HepG2 (cell line): ENCODE results near the gene ITGB7. TPM values are rescaled to one million over a fixed set of nuclear protein-coding genes. Genes with fewer than 3 reads are reported as not detected.

Experiments
- CTCF ChIP-seq: sonication (generic); formaldehyde crosslinking; IDR thresholded peaks from 2 replicates; pipeline ENCODE4 v1.5.0; 2020; ENCODE audit warnings: mild to moderate bottlenecking, missing genetic modification reagents, moderate library complexity
- E2F5 ChIP-seq: sonication (generic); formaldehyde crosslinking; conservative IDR thresholded peaks from 2 replicates; pipeline ENCODE4 v1.4.0; 2020; ENCODE audit warnings: missing genetic modification reagents
- EEA1 ChIP-seq: sonication (generic); formaldehyde crosslinking; IDR thresholded peaks from 2 replicates; pipeline ENCODE4 v1.5.1; 2020; ENCODE audit warnings: mild to moderate bottlenecking, missing genetic modification reagents, borderline replicate concordance
- FOXK2 ChIP-seq: fragments of 450-650 bp; IDR thresholded peaks from 2 replicates; pipeline ENCODE4 v1.6.1; 2016
- GABPB1 ChIP-seq: IDR thresholded peaks from 2 replicates; pipeline ENCODE4 v1.6.1; 2016; ENCODE audit warnings: mild to moderate bottlenecking, missing genetic modification reagents, moderate library complexity, missing compliant biosample characterization
- HNRNPLL ChIP-seq: fragments of 200-400 bp; formaldehyde crosslinking; IDR thresholded peaks from 2 replicates; pipeline ENCODE4 v1.6.1; 2017; ENCODE audit warnings: mild to moderate bottlenecking, low read depth, low read length; ENCODE audit not compliant: poor library complexity, severe bottlenecking
- LRRFIP1 ChIP-seq: sonication (generic); formaldehyde crosslinking; conservative IDR thresholded peaks from 2 replicates; pipeline ENCODE4 v1.4.0; 2020; ENCODE audit warnings: missing genetic modification reagents
- NBN ChIP-seq: fragments of 450-650 bp; conservative IDR thresholded peaks from 2 replicates; pipeline ENCODE4 v1.6.1; 2017
- NONO ChIP-seq, 2 experiments: fragments of 450-650 bp in 1 of 2; sonication (generic) in 1 of 2; formaldehyde crosslinking in 1 of 2; IDR thresholded peaks in 1 of 2; conservative IDR thresholded peaks in 1 of 2; 2 replicates each; pipeline versions ENCODE4 v1.6.1 to v1.8.0; 2017 to 2022; ENCODE audit warnings: mild to moderate bottlenecking in 1 of 2, missing genetic modification reagents in 1 of 2, moderate library complexity in 1 of 2
- RFXAP ChIP-seq: sonication (generic); formaldehyde crosslinking; IDR thresholded peaks from 2 replicates; pipeline ENCODE4 v1.4.0; 2020; ENCODE audit warnings: missing genetic modification reagents, borderline replicate concordance
- SRSF9 ChIP-seq: fragments of 200-400 bp; formaldehyde crosslinking; IDR thresholded peaks from 2 replicates; pipeline ENCODE4 v1.6.1; 2018; ENCODE audit warnings: borderline replicate concordance, mild to moderate bottlenecking, low read depth, low read length; ENCODE audit not compliant: insufficient read depth, poor library complexity, severe bottlenecking
- TRAFD1 ChIP-seq: sonication (generic); formaldehyde crosslinking; IDR thresholded peaks from 2 replicates; pipeline ENCODE4 v1.5.1; 2020; ENCODE audit warnings: missing genetic modification reagents, mild to moderate bottlenecking, borderline replicate concordance
- XBP1 ChIP-seq: sonication (generic); formaldehyde crosslinking; IDR thresholded peaks from 2 replicates; pipeline ENCODE4 v1.5.0; 2020; ENCODE audit warnings: missing genetic modification reagents
- ZNF180 ChIP-seq: sonication (generic); formaldehyde crosslinking; IDR thresholded peaks from 2 replicates; pipeline ENCODE4 v1.4.0; 2020; ENCODE audit warnings: low read depth, missing genetic modification reagents, borderline replicate concordance
- ZNF354B ChIP-seq: sonication (generic); formaldehyde crosslinking; IDR thresholded peaks from 2 replicates; pipeline ENCODE4 v1.8.0; 2022; ENCODE audit warnings: mild to moderate bottlenecking, missing genetic modification reagents
- ZNF616 ChIP-seq: sonication (generic); formaldehyde crosslinking; IDR thresholded peaks from 2 replicates; pipeline ENCODE4 v1.5.0; 2020; ENCODE audit warnings: low read depth, mild to moderate bottlenecking, missing genetic modification reagents
- ZNF629 ChIP-seq: sonication (generic); formaldehyde crosslinking; conservative IDR thresholded peaks from 2 replicates; pipeline ENCODE4 v1.5.0; 2020; ENCODE audit warnings: missing genetic modification reagents
- ZNF652 ChIP-seq: IDR thresholded peaks from 2 replicates; pipeline ENCODE4 v1.6.1; 2016; ENCODE audit warnings: low read depth, borderline replicate concordance
- ZNF678 ChIP-seq: sonication (generic); formaldehyde crosslinking; IDR thresholded peaks from 2 replicates; pipeline ENCODE4 v1.4.0; 2020; ENCODE audit warnings: mild to moderate bottlenecking, missing genetic modification reagents
- ZNF800 ChIP-seq: sonication (generic); formaldehyde crosslinking; IDR thresholded peaks from 2 replicates; pipeline ENCODE4 v1.4.0; 2020; ENCODE audit warnings: missing genetic modification reagents
- polyA plus RNA-seq, 8 experiments: library from polyadenylated mRNA; depleted of rRNA in 3 of 8; stranded (reverse) in 7 of 8; unstranded in 1 of 8; fragments of >200 nt; fragmentation: Illumina TruSeq in 4 of 8; extraction: Trizol in 4 of 8; gene quantifications; 2 replicates each; pipeline versions ENCODE4 v1.2.1 to v1.2.3, GENCODE V29; 2011 to 2016; ENCODE audit warnings: low read depth in 4 of 8, missing spikeins in 1 of 8, mixed read lengths in 1 of 8; ENCODE audit not compliant: insufficient read depth in 1 of 8
- total RNA-seq, 5 experiments: library from RNA; depleted of rRNA; stranded (reverse); fragments of >200 nt; fragmentation: Illumina TruSeq; extraction: Trizol; gene quantifications; 2 replicates each; pipeline ENCODE4 v1.2.3, GENCODE V29; 2016; ENCODE audit warnings: low read depth in 1 of 5

Gene ITGB7
- total and polyA plus RNA-seq, 2 of the 13 experiments (the other 11 are each of a cell fraction or from before 2014, with no cell fraction given): 0.16 to 0.18 TPM

- TF ChIP-seq LRRFIP1 (no peak), ZNF652 (CRISPR knock-in tag) (no peak), ZNF616 (CRISPR knock-in tag) (no peak), FOXK2 (peak; percentile 85), XBP1 (CRISPR knock-in tag) (no peak), NONO (IDR thresholded peaks at IDR 0.05) (no peak), NONO (CRISPR knock-in tag; conservative IDR thresholded peaks at IDR 0.05) (peak; percentile 89), ZNF180 (no peak), SRSF9 (no peak), ZNF800 (CRISPR knock-in tag) (no peak), TRAFD1 (CRISPR knock-in tag) (no peak), EEA1 (peak; percentile 5; the same call in 1 of the 2 replicates), E2F5 (CRISPR knock-in tag) (no peak), ZNF354B (CRISPR knock-in tag) (no peak; the same call in 1 of the 2 replicates), GABPB1 (CRISPR knock-in tag) (peak; percentile 97), RFXAP (CRISPR knock-in tag) (no peak), ZNF629 (no peak), HNRNPLL (peak; percentile 76), ZNF678 (CRISPR knock-in tag) (no peak), NBN (no peak), CTCF (CRISPR knock-in tag) (no peak; the same call in 1 of the 2 replicates)
Observed at GRCh38 chr12:53180220-53180930, 26.7 kb downstream of the ITGB7 start, which contains the start of the genes CSAD and ZNF740 (continued).
